ENCODE measurements around the gene EDEM2.
"Not testable (repeated sequence)": the region's sequence is repeated elsewhere in the genome, so short reads cannot be mapped to it uniquely, and the experiment has no call there.

Gene EDEM2

GRCh38 chr20:35122756-35123405 is 24.3 kb downstream of the EDEM2 start:
- peaks cover 6% of the 10 kb centered on the region; the same call in 1 of the 2 replicates for H3K36me3 ChIP-seq (ENCODE audit: insufficient read depth, low read length)
- H3K27ac ChIP-seq: no peak overlapping the region

DNA sequence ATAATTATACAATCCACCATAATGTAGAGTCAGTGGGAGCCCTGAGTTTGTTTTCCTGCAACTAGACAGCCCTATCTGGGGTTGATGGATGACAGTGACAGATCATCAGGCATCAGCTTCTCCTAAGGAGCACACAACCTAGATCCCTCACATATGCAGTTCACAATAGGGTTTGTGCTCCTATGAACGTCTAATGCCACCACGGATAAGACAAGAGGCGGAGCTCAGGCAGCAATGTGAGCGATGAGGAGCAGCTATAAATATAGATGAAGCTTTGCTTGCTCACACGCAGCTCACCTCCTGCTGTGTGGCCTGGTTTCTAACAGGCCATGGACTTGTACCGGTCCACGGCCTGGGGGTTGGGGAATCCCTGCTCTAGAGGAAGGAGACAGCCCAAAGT is 25.9 kb downstream of the EDEM2 start:
- DNase-seq (ENCODE audit: low read depth, low spot score): no peak
- no peak overlapping the region for H3K4me3 ChIP-seq
- no peak overlapping the region for H3K9ac ChIP-seq (ENCODE audit: insufficient read length)
- no peaks in the 10 kb centered on the region for H3K9me3 ChIP-seq (ENCODE audit: low read depth, low read length)
- H3K27ac ChIP-seq: no peak overlapping the region
- TF ChIP-seq FOXP2 (optimal IDR thresholded peaks at IDR 0.05; ENCODE audit: control extremely low read depth, extremely low read length, insufficient read depth) (no peak), POLR2AphosphoS5 (IDR thresholded peaks at IDR 0.05; ENCODE audit: borderline replicate concordance, low read depth, low read length) (no peak), EZH2 (IDR thresholded peaks at IDR 0.05) (no peak)
- H3K36me3 ChIP-seq (ENCODE audit: insufficient read depth, low read length): peaks cover 6% of the 10 kb centered on the region; the same call in 1 of the 2 replicates

More at GRCh38 chr20:35122756-35123405, 24.3 kb downstream of the EDEM2 start:
- Histone ChIP-seq H3K9ac (ENCODE audit: insufficient read length) (no peak overlapping the region), H3K4me3 (no peak overlapping the region), H3K9me3 (ENCODE audit: low read depth, low read length) (no peaks in the 10 kb centered on the region)
- DNase-seq (ENCODE audit: low read depth, low spot score): no peak
- no peak for TF ChIP-seq EZH2 (IDR thresholded peaks at IDR 0.05)
- no peak for TF ChIP-seq POLR2AphosphoS5 (IDR thresholded peaks at IDR 0.05; ENCODE audit: borderline replicate concordance, low read depth, low read length)
- no peak for TF ChIP-seq FOXP2 (optimal IDR thresholded peaks at IDR 0.05; ENCODE audit: control extremely low read depth, extremely low read length, insufficient read depth)

DNA sequence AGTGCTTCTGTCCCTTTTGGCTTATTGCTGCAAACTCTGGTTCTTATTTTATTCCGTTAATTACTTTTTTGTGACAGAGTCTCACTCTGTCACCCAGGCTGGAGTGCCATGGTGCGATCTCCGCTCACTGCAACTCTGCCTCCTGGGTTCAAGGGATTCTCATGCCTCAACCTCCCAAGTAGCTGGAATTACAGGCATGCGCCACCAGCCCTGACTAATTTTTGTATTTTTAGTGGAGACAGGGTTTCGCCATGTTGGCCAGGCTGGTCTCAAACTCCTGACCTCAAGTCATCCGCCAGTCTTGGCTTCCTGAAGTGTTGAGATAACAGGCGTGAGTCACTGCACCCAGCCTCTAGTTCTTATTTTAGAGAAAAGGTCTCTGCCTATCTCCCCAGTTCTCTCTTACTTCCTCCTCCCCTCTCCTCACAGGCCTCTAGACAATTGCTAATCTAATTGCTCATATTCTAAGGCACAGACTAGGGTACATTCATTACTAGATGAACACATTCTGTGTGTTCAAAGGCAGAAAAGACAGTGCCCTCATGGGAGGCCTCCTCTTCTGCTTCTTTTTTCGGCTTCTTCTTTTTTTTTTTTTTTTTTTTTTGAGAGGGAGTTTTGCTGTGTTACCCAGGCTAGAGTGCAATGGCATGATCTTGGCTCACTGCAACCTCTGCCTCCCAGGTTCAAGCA is 27.0 kb downstream of the EDEM2 start:
- H3K36me3 ChIP-seq (ENCODE audit: insufficient read depth, low read length): peaks cover 10% of the 10 kb centered on the region; the same call in 1 of the 2 replicates
- no peak overlapping the region for H3K9ac ChIP-seq (ENCODE audit: insufficient read length)
- no peak overlapping the region for H3K4me3 ChIP-seq
- no peak for DNase-seq (ENCODE audit: low read depth, low spot score)
- H3K9me3 ChIP-seq (ENCODE audit: low read depth, low read length): no peaks in the 10 kb centered on the region
- H3K27ac ChIP-seq: no peak overlapping the region
- TF ChIP-seq EZH2 (IDR thresholded peaks at IDR 0.05): no peak
- TF ChIP-seq POLR2AphosphoS5 (IDR thresholded peaks at IDR 0.05; ENCODE audit: borderline replicate concordance, low read depth, low read length): no peak
- no peak for TF ChIP-seq FOXP2 (optimal IDR thresholded peaks at IDR 0.05; ENCODE audit: control extremely low read depth, extremely low read length, insufficient read depth)

DNA sequence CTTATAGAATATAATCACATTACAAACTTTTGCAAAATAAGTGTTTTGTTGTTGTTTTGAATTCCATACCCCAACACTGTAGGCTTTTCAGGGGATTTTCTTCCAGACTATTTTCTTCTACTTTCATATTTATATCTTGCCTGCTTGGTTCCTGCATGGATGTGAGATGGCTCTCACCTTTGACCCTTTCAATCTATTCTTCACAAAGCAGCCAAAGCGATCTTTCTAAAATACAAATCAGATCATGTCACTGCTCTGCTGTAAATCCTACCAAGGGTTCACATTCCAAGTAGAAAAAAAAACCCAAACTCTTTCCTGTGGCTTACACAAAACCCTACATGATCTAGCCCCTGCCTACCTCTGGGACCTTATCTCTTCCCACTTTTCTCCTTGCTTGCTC is 29.5 kb downstream of the EDEM2 start:
- TF ChIP-seq EZH2 (IDR thresholded peaks at IDR 0.05) (no peak), POLR2AphosphoS5 (IDR thresholded peaks at IDR 0.05; ENCODE audit: borderline replicate concordance, low read depth, low read length) (no peak), FOXP2 (optimal IDR thresholded peaks at IDR 0.05; ENCODE audit: control extremely low read depth, extremely low read length, insufficient read depth) (no peak)
- no peak overlapping the region for H3K27ac ChIP-seq
- peaks cover 4% of the 10 kb centered on the region; the same call in 1 of the 2 replicates for H3K36me3 ChIP-seq (ENCODE audit: insufficient read depth, low read length)
- no peaks in the 10 kb centered on the region for H3K9me3 ChIP-seq (ENCODE audit: low read depth, low read length)
- no peak for DNase-seq (ENCODE audit: low read depth, low spot score)
- no peak overlapping the region for H3K9ac ChIP-seq (ENCODE audit: insufficient read length)
- H3K4me3 ChIP-seq: no peak overlapping the region

DNA sequence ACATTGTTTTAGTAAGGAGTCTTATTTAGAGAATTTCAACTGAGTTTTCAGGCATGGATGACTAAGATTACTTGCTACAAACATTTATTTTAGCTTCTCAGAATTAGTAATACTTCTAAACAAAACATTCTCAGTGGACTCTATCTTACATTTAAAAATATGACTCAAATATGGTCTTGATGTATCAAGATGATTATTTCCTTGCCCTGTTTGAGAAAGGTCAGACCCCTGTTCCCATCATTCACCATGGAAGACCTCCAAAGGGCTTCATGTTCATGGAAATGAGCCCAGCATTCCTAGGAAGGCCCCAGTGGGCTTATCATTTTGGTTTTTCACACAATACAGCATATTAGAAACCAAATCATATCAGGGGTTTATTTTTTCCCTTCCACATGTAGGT is 29.9 kb downstream of the EDEM2 start:
- no peak for DNase-seq (ENCODE audit: low read depth, low spot score)
- H3K36me3 ChIP-seq (ENCODE audit: insufficient read depth, low read length): peaks cover 4% of the 10 kb centered on the region; the same call in 1 of the 2 replicates

DNA sequence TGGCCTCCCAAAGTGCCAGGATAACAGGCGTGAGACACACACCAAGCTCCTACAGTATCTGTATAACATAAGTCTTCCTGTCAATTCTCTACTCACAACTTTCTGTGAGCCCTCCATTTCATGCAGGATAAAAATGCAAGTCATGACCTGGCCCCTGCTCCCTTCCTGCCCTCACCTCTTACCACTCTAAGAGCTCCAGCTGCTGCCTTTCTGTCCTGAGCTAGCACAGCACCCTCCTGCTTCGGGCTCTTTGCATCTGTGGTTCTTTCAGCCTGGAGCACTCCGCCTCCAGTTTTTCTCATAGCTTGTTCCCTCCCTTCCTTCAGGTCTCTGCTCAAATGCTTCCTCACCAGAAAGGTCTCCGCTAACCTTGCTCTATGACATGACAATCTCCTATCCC is 30.9 kb downstream of the EDEM2 start:
- Histone ChIP-seq H3K9me3 (ENCODE audit: low read depth, low read length) (no peaks in the 10 kb centered on the region), H3K9ac (ENCODE audit: insufficient read length) (no peak overlapping the region), H3K27ac (no peak overlapping the region), H3K4me3 (no peak overlapping the region), H3K36me3 (ENCODE audit: insufficient read depth, low read length) (peaks cover 4% of the 10 kb centered on the region; the same call in 1 of the 2 replicates)
- DNase-seq (ENCODE audit: low read depth, low spot score): no peak
- TF ChIP-seq FOXP2 (optimal IDR thresholded peaks at IDR 0.05; ENCODE audit: control extremely low read depth, extremely low read length, insufficient read depth) (no peak), EZH2 (IDR thresholded peaks at IDR 0.05) (no peak), POLR2AphosphoS5 (IDR thresholded peaks at IDR 0.05; ENCODE audit: borderline replicate concordance, low read depth, low read length) (no peak)

More for the DNA sequence above, 29.9 kb downstream of the EDEM2 start:
- TF ChIP-seq POLR2AphosphoS5 (IDR thresholded peaks at IDR 0.05; ENCODE audit: borderline replicate concordance, low read depth, low read length): no peak
- Histone ChIP-seq H3K9ac (ENCODE audit: insufficient read length) (no peak overlapping the region), H3K9me3 (ENCODE audit: low read depth, low read length) (no peaks in the 10 kb centered on the region), H3K4me3 (no peak overlapping the region), H3K27ac (no peak overlapping the region)

DNA sequence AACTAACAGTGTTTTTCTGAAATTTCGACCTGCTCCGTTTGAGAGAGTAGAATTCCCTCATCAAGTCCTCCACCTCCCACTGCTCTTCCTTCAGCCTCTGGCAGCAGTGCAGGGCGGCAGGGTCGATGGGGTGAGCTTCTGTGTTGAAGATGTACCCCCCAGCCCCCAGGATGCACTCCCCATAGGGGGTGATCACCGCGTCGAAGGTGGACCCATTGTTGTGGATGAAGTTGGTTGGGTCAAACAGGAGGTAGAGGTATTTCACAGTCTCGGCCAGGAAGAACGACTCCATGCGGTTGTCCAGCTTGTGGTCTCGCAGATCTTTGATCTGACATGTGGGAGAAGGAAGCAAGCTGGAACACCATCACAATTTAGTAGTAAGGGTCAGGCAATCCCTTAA is 31.5 kb downstream of the EDEM2 start:
- no peak for TF ChIP-seq EZH2 (IDR thresholded peaks at IDR 0.05)
- TF ChIP-seq POLR2AphosphoS5 (IDR thresholded peaks at IDR 0.05; ENCODE audit: borderline replicate concordance, low read depth, low read length): no peak
- TF ChIP-seq FOXP2 (optimal IDR thresholded peaks at IDR 0.05; ENCODE audit: control extremely low read depth, extremely low read length, insufficient read depth): no peak
- DNase-seq (ENCODE audit: low read depth, low spot score): no peak
- H3K36me3 ChIP-seq (ENCODE audit: insufficient read depth, low read length): peaks cover 4% of the 10 kb centered on the region; the same call in 1 of the 2 replicates
- no peaks in the 10 kb centered on the region for H3K9me3 ChIP-seq (ENCODE audit: low read depth, low read length)
- H3K4me3 ChIP-seq: no peak overlapping the region
- no peak overlapping the region for H3K9ac ChIP-seq (ENCODE audit: insufficient read length)
- H3K27ac ChIP-seq: no peak overlapping the region

GRCh38 chr20:35112276-35112675 is 34.9 kb downstream of the EDEM2 start:
- not testable (repeated sequence) for H3K36me3 ChIP-seq (ENCODE audit: insufficient read depth, low read length); H3K27ac ChIP-seq; H3K9me3 ChIP-seq (ENCODE audit: low read depth, low read length); DNase-seq (ENCODE audit: low read depth, low spot score); H3K4me3 ChIP-seq; H3K9ac ChIP-seq (ENCODE audit: insufficient read length)
